IMR-90 (cell line): ENCODE data around the gene CAMTA1. TPM values are rescaled to one million over a fixed set of nuclear protein-coding genes. Genes with fewer than 3 reads are reported as not detected.

ENCODE experiments used
- ATAC-seq: fragments of 200-7000 bp; cut with Tn5 transposase; 2 replicates; pipeline ENCODE4 v1.9.1; 2020; ENCODE audit warnings: low read depth, mild to moderate bottlenecking, moderate library complexity
- BruUV-seq: library from RNA; stranded (reverse); fragments of 400-500 nt; replicated peaks from 2 replicates; lab custom pipeline; 2021; lab: Mats Ljungman, UMichigan
- CTCF ChIA-PET: fragments of 300-600 bp; formaldehyde crosslinking; extraction: SDS; loops from one replicate; lab custom pipeline; 2021; ENCODE audit warnings: antibody characterized with exemption; lab: Yijun Ruan, JAX
- POLR2A ChIA-PET: fragments of 300-600 bp; sonication (Branson Sonifier 250); formaldehyde crosslinking; loops from one replicate; lab custom pipeline; 2022; ENCODE audit warnings: antibody characterized with exemption; ENCODE audit not compliant: unreplicated experiment; lab: Charles Lee
- DNase-seq: peaks from one replicate; pipeline ENCODE4 v3.0.0; 2013
- H2AFZ ChIP-seq: replicated peaks from 2 replicates; pipeline ENCODE3; 2013; ENCODE audit warnings: low read length, mild to moderate bottlenecking; ENCODE audit not compliant: poor library complexity
- H2AK5ac ChIP-seq: 2 replicates; pipeline ENCODE4 v1.6.1; 2013; ENCODE audit warnings: low read depth, low read length, inconsistent platforms
- H2AK9ac ChIP-seq: replicated peaks from 2 replicates; pipeline ENCODE3; 2013; ENCODE audit warnings: mild to moderate bottlenecking, low read depth, low read length, moderate library complexity; ENCODE audit not compliant: poor library complexity
- H2BK120ac ChIP-seq: 2 replicates; pipeline ENCODE4 v1.6.1; 2013; ENCODE audit warnings: low read depth, low read length, inconsistent platforms
- H2BK15ac ChIP-seq: 3 replicates; pipeline ENCODE4 v1.6.1; 2013; ENCODE audit warnings: low read depth, low read length, inconsistent platforms
- H2BK20ac ChIP-seq: 2 replicates; pipeline ENCODE4 v1.6.1; 2013; ENCODE audit warnings: low read depth, mild to moderate bottlenecking, inconsistent platforms, low read length, moderate library complexity
- H2BK5ac ChIP-seq: 2 replicates; pipeline ENCODE4 v1.6.1; 2013; ENCODE audit warnings: mild to moderate bottlenecking, low read depth, low read length, inconsistent platforms; ENCODE audit not compliant: poor library complexity, severe bottlenecking
- H3K14ac ChIP-seq: replicated peaks from 2 replicates; pipeline ENCODE4 v1.6.1; 2013; ENCODE audit warnings: low read depth, low read length, inconsistent platforms
- H3K18ac ChIP-seq: 2 replicates; pipeline ENCODE4 v1.6.1; 2013; ENCODE audit warnings: low read depth, low read length, control low read depth
- H3K23ac ChIP-seq: 2 replicates; pipeline ENCODE4 v1.6.1; 2013; ENCODE audit warnings: low read depth, low read length, inconsistent platforms
- H3K27ac ChIP-seq: 2 replicates; pipeline ENCODE4 v1.5.1; 2013; ENCODE audit warnings: mild to moderate bottlenecking, control low read depth, low read length; ENCODE audit not compliant: insufficient read depth
- H3K27me3 ChIP-seq: 2 replicates; pipeline ENCODE4 v1.6.1; 2013; ENCODE audit warnings: low read length; ENCODE audit not compliant: control insufficient read depth, insufficient read depth
- H3K36me3 ChIP-seq: 2 replicates; pipeline ENCODE4 v1.6.1; 2013; ENCODE audit warnings: low read length, mixed read lengths; ENCODE audit not compliant: control insufficient read depth, insufficient read depth
- H3K4ac ChIP-seq: 2 replicates; pipeline ENCODE4 v1.6.1; 2013; ENCODE audit warnings: low read depth, low read length, inconsistent platforms
- H3K4me1 ChIP-seq: 2 replicates; pipeline ENCODE4 v1.6.1; 2013; ENCODE audit warnings: low read length, mixed read lengths; ENCODE audit not compliant: control insufficient read depth, insufficient read depth
- H3K4me2 ChIP-seq: 2 replicates; pipeline ENCODE4 v1.6.1; 2013; ENCODE audit warnings: low read depth, mild to moderate bottlenecking, control low read depth, low read length, moderate library complexity
- H3K4me3 ChIP-seq: 2 replicates; pipeline ENCODE4 v1.5.1; 2013; ENCODE audit warnings: low read depth, mild to moderate bottlenecking, control low read depth, low read length, moderate library complexity; ENCODE audit not compliant: insufficient read depth
- H3K56ac ChIP-seq: 2 replicates; pipeline ENCODE4 v1.6.1; 2013; ENCODE audit warnings: low read length, inconsistent platforms; ENCODE audit not compliant: insufficient read depth; ENCODE audit errors: extremely low read depth
- H3K79me1 ChIP-seq, 2 experiments: 2 replicates each; pipeline ENCODE4 v1.6.1; 2013; ENCODE audit warnings: low read length in 2 of 2, inconsistent platforms in 1 of 2, low read depth in 1 of 2
- H3K9ac ChIP-seq: 2 replicates; pipeline ENCODE4 v1.6.1; 2013; ENCODE audit warnings: low read depth, low read length, control low read depth
- H3K9me1 ChIP-seq: 2 replicates; pipeline ENCODE4 v1.6.1; 2013; ENCODE audit warnings: low read length, inconsistent platforms; ENCODE audit not compliant: insufficient read depth
- H3K9me3 ChIP-seq: 2 replicates; pipeline ENCODE4 v1.6.1; 2013; ENCODE audit warnings: low read length; ENCODE audit not compliant: control insufficient read depth, insufficient read depth
- H4K20me1 ChIP-seq: 2 replicates; pipeline ENCODE4 v1.6.1; 2013; ENCODE audit warnings: low read length, inconsistent platforms; ENCODE audit not compliant: insufficient read depth
- H4K5ac ChIP-seq: 2 replicates; pipeline ENCODE4 v1.6.1; 2013; ENCODE audit warnings: mild to moderate bottlenecking, low read depth, low read length, control low read depth
- H4K8ac ChIP-seq, 2 experiments: 2 replicates each; pipeline ENCODE4 v1.6.1; 2013; ENCODE audit warnings: low read depth in 2 of 2, low read length in 2 of 2, control low read depth in 1 of 2, inconsistent platforms in 1 of 2
- H4K91ac ChIP-seq: 2 replicates; pipeline ENCODE4 v1.6.1; 2013; ENCODE audit warnings: low read depth, low read length, inconsistent platforms; ENCODE audit not compliant: insufficient read depth
- CHD1 ChIP-seq: IDR thresholded peaks from 2 replicates; pipeline ENCODE4 v1.6.1; 2012; ENCODE audit warnings: low read depth, low read length, improper control_type of control experiment
- CTCF ChIP-seq: conservative IDR thresholded peaks from 2 replicates; pipeline ENCODE4 v1.5.1; 2012; ENCODE audit warnings: mild to moderate bottlenecking, low read depth, low read length, improper control_type of control experiment
- ELK1 ChIP-seq: fragments of 150-350 bp; IDR thresholded peaks from 2 replicates; pipeline ENCODE4 v1.6.1; 2016; ENCODE audit warnings: low read depth, mild to moderate bottlenecking, low read length, moderate library complexity, borderline replicate concordance
- FOS ChIP-seq: fragments of 150-350 bp; IDR thresholded peaks from 2 replicates; pipeline ENCODE4 v1.6.1; 2016; ENCODE audit warnings: low read depth, low read length
- MAZ ChIP-seq: IDR thresholded peaks from 2 replicates; pipeline ENCODE4 v1.6.1; 2012; ENCODE audit warnings: low read depth, mild to moderate bottlenecking, low read length, improper control_type of control experiment, moderate library complexity, borderline replicate concordance
- NFE2L2 ChIP-seq: fragments of 150-350 bp; IDR thresholded peaks from 2 replicates; pipeline ENCODE4 v1.6.1; 2016; ENCODE audit warnings: low read depth, mild to moderate bottlenecking, low read length
- RAD21 ChIP-seq: IDR thresholded peaks from 2 replicates; pipeline ENCODE4 v1.6.1; 2012; ENCODE audit warnings: low read length, improper control_type of control experiment
- RCOR1 ChIP-seq: IDR thresholded peaks from 2 replicates; pipeline ENCODE4 v1.6.1; 2012; ENCODE audit warnings: mild to moderate bottlenecking, low read length, improper control_type of control experiment; ENCODE audit not compliant: insufficient replicate concordance
- SMC3 ChIP-seq: fragments of 150-350 bp; IDR thresholded peaks from 2 replicates; pipeline ENCODE4 v1.6.1; 2016; ENCODE audit warnings: low read depth, mild to moderate bottlenecking, antibody characterized with exemption, low read length, moderate library complexity
- WGBS, 2 experiments: methylation state at CpG; one replicate each; pipeline versions ENCODE4 v1.1.5 to v1.1.7; 2013; ENCODE audit warnings: missing lambda C conversion rate in 2 of 2; ENCODE audit not compliant: insufficient read length in 1 of 2; ENCODE audit errors: extremely low coverage in 2 of 2; 5-methylcytosine and 5-hydroxymethylcytosine counted together
- dilution Hi-C: fragments of 300-500 bp; cut with HindIII; formaldehyde crosslinking; loops from one replicate; pipeline ENCODE4 v1.14.3; 2018; ENCODE audit warnings: low sequenced_read_pairs; ENCODE audit not compliant: unreplicated experiment
- in situ Hi-C: fragments of 300-500 bp; cut with MboI; formaldehyde crosslinking; loops from 3 replicates; pipeline ENCODE4 v1.14.3; 2019; ENCODE audit warnings: low sequenced_read_pairs, inconsistent platforms, mixed read lengths
- intact Hi-C: fragments of 100-400 bp; cut with micrococcal nuclease; formaldehyde crosslinking; loops from 2 replicates; pipeline ENCODE4 v1.10.0; 2022
- polyA plus RNA-seq, 3 experiments: library from polyadenylated mRNA; depleted of rRNA; stranded (reverse); fragments of >200 nt; gene quantifications; 2 replicates each; pipeline ENCODE4 v1.2.3, GENCODE V29; 2012; ENCODE audit warnings: low replicate concordance in 1 of 3
- total RNA-seq: library from RNA; depleted of rRNA; stranded (reverse); fragments of >200 nt; gene quantifications from 2 replicates; pipeline ENCODE4 v1.2.3, GENCODE V29; 2012

Gene CAMTA1
- total and polyA plus RNA-seq, 2 of the 4 experiments (the other 2 are of a cell fraction), result 35.5 to 74.3 TPM

- ATAC-seq, result peak; percentile 59
- POLR2A ChIA-PET, result no interaction called here
- Histone ChIP-seq H2BK20ac (no peak overlapping the region), H3K27me3 (peaks cover 26% of the 10 kb centered on the region), H2BK5ac (no peak overlapping the region), H4K8ac (no peak overlapping the region), H2AFZ (peak overlapping the region; percentile 35), H3K79me1 (no peaks in the 10 kb centered on the region), H3K27ac (no peak overlapping the region), H3K4me2 (no peak overlapping the region), H2BK15ac (no peak overlapping the region), H4K20me1 (no peaks in the 10 kb centered on the region), H2AK9ac (no peak overlapping the region), H3K14ac (no peak overlapping the region), H3K4me1 (no peaks in the 10 kb centered on the region; the same call in 1 of the 2 replicates), H3K18ac (no peak overlapping the region), H4K5ac (no peak overlapping the region), H4K91ac (no peak overlapping the region), H3K9me1 (no peaks in the 10 kb centered on the region), H2AK5ac (no peak overlapping the region), H3K9ac (no peak overlapping the region), H3K9me3 (no peaks in the 10 kb centered on the region), H3K36me3 (no peaks in the 10 kb centered on the region), H3K23ac (no peak overlapping the region), H3K56ac (no peak overlapping the region), H3K4ac (no peak overlapping the region), H2BK120ac (no peak overlapping the region), H3K4me3 (no peak overlapping the region)
- TF ChIP-seq FOS (no peak), CHD1 (no peak), RCOR1 (no peak), NFE2L2 (no peak), ELK1 (no peak), RAD21 (peak; percentile 74), SMC3 (peak; percentile 48), MAZ (peak; percentile 61), CTCF (peak; percentile 69)
- CTCF ChIA-PET, result interaction anchor here (0.9 to 9.2 kb wide), 10 partner anchors 10 to 234 kb away, joined by 3 to 108 read pairs (median 4); no protein-coding TSS in a partner anchor
- BruUV-seq, result no TSS peak
- in situ Hi-C loops, result loop anchor here (5.0 to 25.0 kb wide), 3 partner anchors 83 to 643 kb away; partner anchors contain the start of gene SLC45A1
- intact Hi-C loops, result loop anchor here (5.0 to 10.0 kb wide), 2 partner anchors 353 to 645 kb away; partner anchors contain the start of gene SLC45A1
- peak; percentile 29 for DNase-seq
- dilution Hi-C loops, result no loop called here
- no CpG with 5 or more reads among the region's 19 CpGs for WGBS, 2 experiments
Measured at GRCh38 chr1:7669559-7670311, 884.5 kb downstream of the CAMTA1 start.
